RWPE2 (cell line): ENCODE measurements around the gene TSKU.

Experiments used
- ATAC-seq: fragments of 200-7000 bp; cut with Tn5 transposase; 3 replicates; pipeline ENCODE4 v1.9.1; 2021; ENCODE audit warnings: low read depth
- DNase-seq: peaks from one replicate; pipeline ENCODE4 v3.0.0-alpha.2; 2020; ENCODE audit warnings: low spot score
- H3K27ac ChIP-seq: fragments of 450-650 bp; 2 replicates; pipeline ENCODE4 v1.5.1; 2017; ENCODE audit warnings: mild to moderate bottlenecking; ENCODE audit not compliant: poor library complexity, severe bottlenecking
- H3K27me3 ChIP-seq: fragments of 250-450 bp; sonication (Bioruptor Pico); 2 replicates; pipeline ENCODE4 v1.5.1; 2021; ENCODE audit warnings: mild to moderate bottlenecking, moderate library complexity; ENCODE audit not compliant: insufficient read depth, poor library complexity, severe bottlenecking
- H3K36me3 ChIP-seq: fragments of 250-450 bp; sonication (Bioruptor Pico); 2 replicates; pipeline ENCODE4 v1.5.1; 2020; ENCODE audit warnings: low read depth, mild to moderate bottlenecking, moderate library complexity
- H3K4me1 ChIP-seq: fragments of 250-450 bp; sonication (Bioruptor Pico); 2 replicates; pipeline ENCODE4 v1.5.1; 2021; ENCODE audit warnings: mild to moderate bottlenecking, moderate library complexity; ENCODE audit not compliant: insufficient read depth, poor library complexity, severe bottlenecking
- H3K4me3 ChIP-seq: fragments of 250-450 bp; sonication (Bioruptor Pico); 2 replicates; pipeline ENCODE4 v1.5.1; 2021; ENCODE audit warnings: mild to moderate bottlenecking, moderate library complexity; ENCODE audit not compliant: severe bottlenecking
- H3K9me3 ChIP-seq: fragments of 250-450 bp; sonication (Bioruptor Pico); 2 replicates; pipeline ENCODE4 v1.5.1; 2021; ENCODE audit warnings: mild to moderate bottlenecking, moderate library complexity; ENCODE audit not compliant: severe bottlenecking
- TF ChIP-seq, protein P1 (sequence below): fragments of 450-650 bp; IDR thresholded peaks from one replicate; pipeline ENCODE4 v1.5.1; 2017; ENCODE audit warnings: mild to moderate bottlenecking, moderate library complexity; ENCODE audit not compliant: poor library complexity, severe bottlenecking

Gene TSKU

DNA sequence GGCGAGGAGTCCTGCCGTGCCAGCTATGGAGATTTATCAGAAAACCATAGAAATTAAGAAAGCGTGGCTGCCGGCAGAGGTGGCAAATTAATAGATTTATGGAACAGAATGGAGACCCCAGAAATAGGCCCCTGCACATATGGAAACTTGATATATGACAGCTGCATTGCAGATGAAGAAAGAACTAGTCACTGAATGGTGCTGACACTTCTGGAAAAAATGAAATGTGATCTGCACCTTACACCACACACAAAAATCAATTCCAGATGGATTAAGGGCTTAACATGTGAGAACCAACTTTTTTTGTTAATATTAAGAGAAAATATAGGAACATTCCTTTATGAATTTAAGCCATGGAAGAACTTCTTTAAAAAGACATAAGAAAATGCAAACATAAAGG, 40.3 kb upstream of the TSKU start:
- no peaks in the 10 kb centered on the region for H3K4me1 ChIP-seq
- ATAC-seq (no peak), DNase-seq (no peak)
- no peak overlapping the region for H3K4me3 ChIP-seq
- H3K9me3 ChIP-seq = no peaks in the 10 kb centered on the region
- H3K27ac ChIP-seq = no peak overlapping the region
- no peaks in the 10 kb centered on the region for H3K27me3 ChIP-seq
- TF ChIP-seq, protein P1, sequence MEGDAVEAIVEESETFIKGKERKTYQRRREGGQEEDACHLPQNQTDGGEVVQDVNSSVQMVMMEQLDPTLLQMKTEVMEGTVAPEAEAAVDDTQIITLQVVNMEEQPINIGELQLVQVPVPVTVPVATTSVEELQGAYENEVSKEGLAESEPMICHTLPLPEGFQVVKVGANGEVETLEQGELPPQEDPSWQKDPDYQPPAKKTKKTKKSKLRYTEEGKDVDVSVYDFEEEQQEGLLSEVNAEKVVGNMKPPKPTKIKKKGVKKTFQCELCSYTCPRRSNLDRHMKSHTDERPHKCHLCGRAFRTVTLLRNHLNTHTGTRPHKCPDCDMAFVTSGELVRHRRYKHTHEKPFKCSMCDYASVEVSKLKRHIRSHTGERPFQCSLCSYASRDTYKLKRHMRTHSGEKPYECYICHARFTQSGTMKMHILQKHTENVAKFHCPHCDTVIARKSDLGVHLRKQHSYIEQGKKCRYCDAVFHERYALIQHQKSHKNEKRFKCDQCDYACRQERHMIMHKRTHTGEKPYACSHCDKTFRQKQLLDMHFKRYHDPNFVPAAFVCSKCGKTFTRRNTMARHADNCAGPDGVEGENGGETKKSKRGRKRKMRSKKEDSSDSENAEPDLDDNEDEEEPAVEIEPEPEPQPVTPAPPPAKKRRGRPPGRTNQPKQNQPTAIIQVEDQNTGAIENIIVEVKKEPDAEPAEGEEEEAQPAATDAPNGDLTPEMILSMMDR = no peak
- no peaks in the 10 kb centered on the region for H3K36me3 ChIP-seq

- Histone ChIP-seq H3K27ac (no peak overlapping the region), H3K27me3 (no peaks in the 10 kb centered on the region), H3K36me3 (no peaks in the 10 kb centered on the region), H3K4me1 (no peaks in the 10 kb centered on the region), H3K9me3 (no peaks in the 10 kb centered on the region), H3K4me3 (no peak overlapping the region)
- no peak for ATAC-seq
- TF ChIP-seq, protein P1 = no peak
- no peak for DNase-seq
These were observed 38.7 kb upstream of the TSKU start for GRCh38 chr11:76744186-76745043.

- TF ChIP-seq, protein P1 = no peak
- ATAC-seq (no peak), DNase-seq (no peak)
- Histone ChIP-seq H3K4me1 (no peaks in the 10 kb centered on the region), H3K27ac (no peak overlapping the region), H3K4me3 (no peak overlapping the region), H3K27me3 (no peaks in the 10 kb centered on the region), H3K9me3 (no peaks in the 10 kb centered on the region), H3K36me3 (no peaks in the 10 kb centered on the region)
These were observed 38.1 kb upstream of the TSKU start for GRCh38 chr11:76745044-76745376.

DNA sequence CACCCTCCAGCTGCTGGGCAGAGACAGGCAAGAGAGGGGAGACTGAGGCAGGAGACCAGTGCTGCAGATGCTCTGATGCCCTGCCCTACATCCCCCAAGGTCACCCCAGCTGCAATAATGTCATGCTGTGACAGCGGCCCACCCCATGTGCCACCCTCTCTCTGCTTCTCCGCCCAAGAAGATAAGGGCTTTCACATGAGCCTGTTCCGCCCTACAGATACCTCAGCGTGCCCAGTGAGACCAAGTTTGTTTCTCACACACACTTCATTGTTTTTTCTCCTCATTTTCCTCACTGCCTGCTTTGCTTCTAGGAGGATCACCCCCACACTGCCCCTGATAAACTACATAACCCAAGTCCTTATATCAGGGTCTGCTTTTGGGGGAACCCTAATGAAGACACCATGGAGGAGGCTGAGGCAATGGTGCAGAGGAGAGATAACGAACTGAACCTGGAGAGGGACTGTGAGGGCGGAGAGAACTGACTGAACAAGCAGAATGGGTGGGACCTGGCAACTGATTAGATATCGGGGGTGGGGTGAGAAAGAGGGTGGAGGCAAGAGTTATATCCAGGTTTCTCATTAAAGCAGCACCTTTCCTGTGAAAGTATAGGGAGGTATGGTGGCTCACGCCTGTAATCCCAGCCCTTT, 37.5 kb upstream of the TSKU start:
- no peak for ATAC-seq

More for the DNA sequence above, 37.5 kb upstream of the TSKU start:
- Histone ChIP-seq H3K9me3 (no peaks in the 10 kb centered on the region), H3K36me3 (no peaks in the 10 kb centered on the region), H3K4me1 (no peaks in the 10 kb centered on the region), H3K4me3 (no peak overlapping the region), H3K27ac (no peak overlapping the region), H3K27me3 (no peaks in the 10 kb centered on the region)
- TF ChIP-seq, protein P1 = no peak
- no peak for DNase-seq
